ENCODE results near the gene ARAP1.

The ARAP1 gene

DNA sequence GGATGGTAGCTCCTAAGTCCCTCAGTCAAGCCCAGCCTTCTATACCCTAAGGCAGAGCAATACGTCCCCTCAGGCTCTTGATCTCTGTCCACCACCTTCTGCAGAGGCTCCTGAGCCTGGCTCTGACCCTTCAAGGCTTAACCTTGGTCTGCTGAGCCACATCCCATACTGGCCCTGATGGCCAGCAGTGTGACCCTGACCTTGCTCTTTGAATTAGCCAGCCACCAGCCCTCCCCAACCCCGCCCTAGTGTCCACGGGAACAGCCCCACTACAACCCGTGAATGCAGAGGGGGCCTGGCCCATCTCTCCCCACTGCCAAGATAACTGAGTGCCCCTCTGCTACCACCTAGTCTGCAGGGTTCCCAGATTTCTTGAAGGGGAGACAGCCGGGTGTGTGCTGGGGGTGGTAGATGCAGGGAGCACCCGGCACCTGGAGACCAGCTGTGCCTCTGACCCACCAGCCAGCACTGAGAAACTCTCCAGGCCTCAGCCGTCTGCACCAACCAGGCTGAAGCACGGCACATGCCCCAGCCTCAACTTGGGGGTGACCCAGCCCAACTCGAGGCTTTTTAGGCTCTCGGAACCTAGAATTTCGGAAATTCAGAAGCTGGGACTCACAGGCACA lies 6.2 kb downstream of the ARAP1 start:
- Histone ChIP-seq H3K36me3 (ENCODE audit: control insufficient read depth in 1 of 2, insufficient read depth in 2 of 2, low read depth in 1 of 2, low read length in 2 of 2) (peaks cover 6 to 10% of the 10 kb centered on the region in 2 experiments), H3K4me2 (ENCODE audit: low read length, poor library complexity, severe bottlenecking) (no peak overlapping the region), H3K4ac (ENCODE audit: low read depth in 1 of 2, low read length in 2 of 2) (no peak overlapping the region), H3K18ac (ENCODE audit: low read depth in 1 of 2, low read length in 2 of 2) (no peak overlapping the region), H2BK120ac (ENCODE audit: low read depth, low read length) (no peak overlapping the region), H3K4me1 (ENCODE audit: control insufficient read depth, insufficient read depth, low read depth, low read length) (peaks cover 21% of the 10 kb centered on the region), H4K8ac (ENCODE audit: low read length) (no peak overlapping the region), H3K79me1 (replicated peaks; ENCODE audit: low read length, poor library complexity, severe bottlenecking) (peaks cover 43% of the 10 kb centered on the region), H2AFZ (ENCODE audit: low read depth, low read length) (no peak overlapping the region), H3K14ac (ENCODE audit: low read length in 2 of 2) (peak overlapping the region in 1 of 2 experiments; percentile 47), H3K9me3 (ENCODE audit: control insufficient read depth, low read length) (no peaks in the 10 kb centered on the region), H3K9ac (ENCODE audit: low read length) (no peak overlapping the region), H3K4me3 (ENCODE audit: insufficient read depth in 1 of 2, low read depth in 1 of 2, low read length in 2 of 2) (no peak overlapping the region), H2BK15ac (ENCODE audit: low read depth, poor library complexity, severe bottlenecking) (no peak overlapping the region), H2BK5ac (ENCODE audit: low read depth, low read length, poor library complexity, severe bottlenecking) (no peak overlapping the region), H3K27me3 (ENCODE audit: control insufficient read depth in 1 of 2, insufficient read depth in 1 of 2, low read length in 2 of 2) (no peaks in the 10 kb centered on the region), H4K91ac (ENCODE audit: low read length) (peak overlapping the region; percentile 76), H3K23ac (ENCODE audit: low read length in 2 of 2) (peak overlapping the region in 1 of 2 experiments; percentile 38), H2BK12ac (ENCODE audit: low read length in 2 of 2) (no peak overlapping the region), H2AK5ac (ENCODE audit: low read length, severe bottlenecking) (no peak overlapping the region), H3K27ac (ENCODE audit: low read length, poor library complexity, severe bottlenecking) (no peak overlapping the region)
- 82% methylated on average over 9 of the region's 11 CpGs for WGBS
- no peak for DNase-seq

DNA sequence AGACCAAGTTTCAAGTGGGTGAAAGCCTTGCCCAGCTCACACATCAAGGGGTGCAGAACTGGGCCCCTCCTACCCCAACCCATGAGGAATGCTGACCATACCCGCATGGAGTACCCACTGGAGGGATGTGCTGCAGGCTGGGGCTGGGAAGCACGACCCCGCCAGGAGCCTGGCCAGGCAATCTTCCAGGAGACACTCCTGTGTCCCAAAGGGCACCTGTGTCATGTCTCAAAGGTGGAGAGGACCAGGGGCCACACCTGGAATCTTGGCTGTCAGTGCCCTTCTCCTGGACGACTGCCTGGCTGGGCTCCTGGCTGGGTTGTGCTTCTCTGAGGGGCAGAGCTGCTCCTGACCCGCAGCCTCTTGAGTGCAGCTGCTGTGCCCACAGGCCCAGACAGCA lies 6.7 kb downstream of the ARAP1 start:
- no peak overlapping the region for H3K14ac ChIP-seq (ENCODE audit: low read length in 2 of 2)
- H3K36me3 ChIP-seq (ENCODE audit: control insufficient read depth in 1 of 2, insufficient read depth in 2 of 2, low read depth in 1 of 2, low read length in 2 of 2), result peaks cover 6 to 10% of the 10 kb centered on the region in 2 experiments
- H4K91ac ChIP-seq (ENCODE audit: low read length), result peak overlapping the region; percentile 76
- DNase-seq, result no peak
- H2BK5ac ChIP-seq (ENCODE audit: low read depth, low read length, poor library complexity, severe bottlenecking), result no peak overlapping the region
- H3K4me3 ChIP-seq (ENCODE audit: insufficient read depth in 1 of 2, low read depth in 1 of 2, low read length in 2 of 2), result no peak overlapping the region
- H3K27me3 ChIP-seq (ENCODE audit: control insufficient read depth in 1 of 2, insufficient read depth in 1 of 2, low read length in 2 of 2), result no peaks in the 10 kb centered on the region
- H3K9me3 ChIP-seq (ENCODE audit: control insufficient read depth, low read length), result no peaks in the 10 kb centered on the region
- H2BK120ac ChIP-seq (ENCODE audit: low read depth, low read length), result no peak overlapping the region
- no peak overlapping the region for H3K18ac ChIP-seq (ENCODE audit: low read depth in 1 of 2, low read length in 2 of 2)
- peak overlapping the region in 1 of 2 experiments; percentile 27 for H3K23ac ChIP-seq (ENCODE audit: low read length in 2 of 2)
- peak overlapping the region in 1 of 2 experiments; percentile 11 for H2BK12ac ChIP-seq (ENCODE audit: low read length in 2 of 2)
- H3K4me1 ChIP-seq (ENCODE audit: control insufficient read depth, insufficient read depth, low read depth, low read length), result peaks cover 22% of the 10 kb centered on the region
- H3K27ac ChIP-seq (ENCODE audit: low read length, poor library complexity, severe bottlenecking), result no peak overlapping the region
- H2AK5ac ChIP-seq (ENCODE audit: low read length, severe bottlenecking), result no peak overlapping the region
- H2AFZ ChIP-seq (ENCODE audit: low read depth, low read length), result no peak overlapping the region
- no peak overlapping the region for H2BK15ac ChIP-seq (ENCODE audit: low read depth, poor library complexity, severe bottlenecking)
- H3K4ac ChIP-seq (ENCODE audit: low read depth in 1 of 2, low read length in 2 of 2), result no peak overlapping the region
- no peak overlapping the region for H3K9ac ChIP-seq (ENCODE audit: low read length)
- peaks cover 45% of the 10 kb centered on the region for H3K79me1 ChIP-seq (replicated peaks; ENCODE audit: low read length, poor library complexity, severe bottlenecking)
- no peak overlapping the region for H3K4me2 ChIP-seq (ENCODE audit: low read length, poor library complexity, severe bottlenecking)
- 93% methylated on average over 5 of the region's 5 CpGs for WGBS
- no peak overlapping the region for H4K8ac ChIP-seq (ENCODE audit: low read length)

DNA sequence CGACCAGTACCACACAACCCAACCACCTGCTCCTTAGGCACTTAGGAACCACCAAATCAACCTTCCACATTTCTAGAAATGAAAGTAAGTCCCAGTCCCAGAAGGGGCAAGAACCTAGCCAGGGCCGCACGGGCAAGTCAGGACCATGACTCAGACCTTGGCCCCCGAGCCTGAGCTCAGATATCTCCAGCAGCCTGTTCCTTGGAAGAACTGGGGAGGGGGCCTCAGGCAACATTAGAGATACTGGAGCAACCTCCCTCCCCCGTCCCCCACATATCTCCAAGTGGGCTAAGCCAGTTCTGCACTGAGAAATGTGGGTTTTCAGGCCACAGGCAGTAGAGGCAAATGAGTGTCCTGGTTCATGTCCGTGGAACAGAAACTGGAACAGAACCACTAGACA lies 7.7 kb downstream of the ARAP1 start:
- WGBS, result 77% methylated on average over 5 of the region's 6 CpGs
- H3K23ac ChIP-seq (ENCODE audit: low read length in 2 of 2), result no peak overlapping the region
- H3K4me3 ChIP-seq (ENCODE audit: insufficient read depth in 1 of 2, low read depth in 1 of 2, low read length in 2 of 2), result no peak overlapping the region
- H3K9ac ChIP-seq (ENCODE audit: low read length), result peak overlapping the region; percentile 3
- DNase-seq, result no peak
- peak overlapping the region in 1 of 2 experiments; percentile 3 for H2BK12ac ChIP-seq (ENCODE audit: low read length in 2 of 2)
- H2AK5ac ChIP-seq (ENCODE audit: low read length, severe bottlenecking), result no peak overlapping the region
- H3K79me1 ChIP-seq (replicated peaks; ENCODE audit: low read length, poor library complexity, severe bottlenecking), result peaks cover 50% of the 10 kb centered on the region
- H2BK120ac ChIP-seq (ENCODE audit: low read depth, low read length), result no peak overlapping the region
- H3K14ac ChIP-seq (ENCODE audit: low read length in 2 of 2), result no peak overlapping the region
- H3K9me3 ChIP-seq (ENCODE audit: control insufficient read depth, low read length), result no peaks in the 10 kb centered on the region
- H3K27ac ChIP-seq (ENCODE audit: low read length, poor library complexity, severe bottlenecking), result no peak overlapping the region
- H3K18ac ChIP-seq (ENCODE audit: low read depth in 1 of 2, low read length in 2 of 2), result no peak overlapping the region
- H4K91ac ChIP-seq (ENCODE audit: low read length), result no peak overlapping the region
- H2BK5ac ChIP-seq (ENCODE audit: low read depth, low read length, poor library complexity, severe bottlenecking), result no peak overlapping the region
- H3K36me3 ChIP-seq (ENCODE audit: control insufficient read depth in 1 of 2, insufficient read depth in 2 of 2, low read depth in 1 of 2, low read length in 2 of 2), result peaks cover 9 to 10% of the 10 kb centered on the region in 2 experiments
- no peak overlapping the region for H3K4me2 ChIP-seq (ENCODE audit: low read length, poor library complexity, severe bottlenecking)
- H2BK15ac ChIP-seq (ENCODE audit: low read depth, poor library complexity, severe bottlenecking), result no peak overlapping the region
- no peak overlapping the region for H2AFZ ChIP-seq (ENCODE audit: low read depth, low read length)
- peaks cover 26% of the 10 kb centered on the region for H3K4me1 ChIP-seq (ENCODE audit: control insufficient read depth, insufficient read depth, low read depth, low read length)
- H4K8ac ChIP-seq (ENCODE audit: low read length), result no peak overlapping the region
- H3K4ac ChIP-seq (ENCODE audit: low read depth in 1 of 2, low read length in 2 of 2), result peak overlapping the region in 1 of 2 experiments; percentile 34
- H3K27me3 ChIP-seq (ENCODE audit: control insufficient read depth in 1 of 2, insufficient read depth in 1 of 2, low read length in 2 of 2), result no peaks in the 10 kb centered on the region

DNA sequence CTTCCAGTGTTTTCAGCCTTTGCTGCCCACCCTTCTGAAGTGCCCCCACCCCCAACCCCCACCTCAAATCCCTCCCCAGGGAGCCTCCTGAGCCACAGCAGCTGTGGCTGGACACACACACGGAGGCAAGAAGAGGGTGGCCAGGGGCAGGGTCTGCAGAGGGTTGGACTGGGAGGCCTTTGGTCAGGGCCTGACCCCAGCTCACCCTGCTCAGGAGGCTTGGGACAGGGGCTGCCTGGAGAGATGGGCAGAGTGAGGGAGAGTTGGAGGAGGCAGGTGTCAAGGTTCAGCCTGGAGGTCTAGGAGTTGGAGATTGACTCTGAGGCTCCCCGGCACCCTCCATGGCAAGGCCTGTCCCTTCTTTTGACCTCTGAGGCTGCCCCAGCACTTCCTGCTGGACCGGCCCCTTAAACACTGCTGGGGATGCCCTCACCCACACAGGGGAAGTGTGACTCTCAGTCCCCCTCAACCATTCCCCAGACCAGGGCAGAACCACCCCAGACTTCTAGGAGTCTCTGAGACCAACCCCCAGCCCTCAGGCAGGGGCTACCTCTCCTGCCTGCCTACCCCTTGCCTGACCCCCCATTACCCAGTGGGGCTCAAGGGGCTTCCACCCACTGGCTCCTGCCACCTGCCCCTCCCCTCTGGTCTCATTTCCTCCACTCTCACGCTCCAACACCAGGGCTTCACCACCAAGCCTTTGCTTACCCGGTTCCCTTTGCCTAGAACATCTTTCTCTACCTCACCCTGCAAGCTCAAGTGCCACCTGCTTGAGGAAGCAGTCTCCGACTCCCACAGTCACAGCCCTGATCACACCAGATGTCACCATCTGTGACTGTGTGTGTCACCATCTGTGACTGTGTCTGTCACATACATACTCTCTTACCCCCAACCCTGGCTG lies 8.6 kb downstream of the ARAP1 start:
- H2BK15ac ChIP-seq (ENCODE audit: low read depth, poor library complexity, severe bottlenecking), result no peak overlapping the region
- no peaks in the 10 kb centered on the region for H3K27me3 ChIP-seq (ENCODE audit: control insufficient read depth in 1 of 2, insufficient read depth in 1 of 2, low read length in 2 of 2)
- peak overlapping the region in 1 of 2 experiments; percentile 61 for H3K18ac ChIP-seq (ENCODE audit: low read depth in 1 of 2, low read length in 2 of 2)
- H3K4me1 ChIP-seq (ENCODE audit: control insufficient read depth, insufficient read depth, low read depth, low read length), result peaks cover 28% of the 10 kb centered on the region
- WGBS, result 90% methylated on average over 6 of the region's 6 CpGs
- peak overlapping the region in 1 of 2 experiments; percentile 29 for H3K4ac ChIP-seq (ENCODE audit: low read depth in 1 of 2, low read length in 2 of 2)
- no peak overlapping the region for H3K4me3 ChIP-seq (ENCODE audit: insufficient read depth in 1 of 2, low read depth in 1 of 2, low read length in 2 of 2)
- H2BK120ac ChIP-seq (ENCODE audit: low read depth, low read length), result no peak overlapping the region
- H3K4me2 ChIP-seq (ENCODE audit: low read length, poor library complexity, severe bottlenecking), result no peak overlapping the region
- H3K23ac ChIP-seq (ENCODE audit: low read length in 2 of 2), result no peak overlapping the region
- no peak overlapping the region for H2BK5ac ChIP-seq (ENCODE audit: low read depth, low read length, poor library complexity, severe bottlenecking)
- peak overlapping the region in 1 of 2 experiments; percentile 79 for H2BK12ac ChIP-seq (ENCODE audit: low read length in 2 of 2)
- H3K9me3 ChIP-seq (ENCODE audit: control insufficient read depth, low read length), result no peaks in the 10 kb centered on the region
- H3K14ac ChIP-seq (ENCODE audit: low read length in 2 of 2), result peak overlapping the region in 1 of 2 experiments; percentile 77
- no peak overlapping the region for H2AK5ac ChIP-seq (ENCODE audit: low read length, severe bottlenecking)
- H3K36me3 ChIP-seq (ENCODE audit: control insufficient read depth in 1 of 2, insufficient read depth in 2 of 2, low read depth in 1 of 2, low read length in 2 of 2), result peaks cover 7 to 17% of the 10 kb centered on the region in 2 experiments
- H4K91ac ChIP-seq (ENCODE audit: low read length), result peak overlapping the region; percentile 31
- no peak for DNase-seq
- no peak overlapping the region for H2AFZ ChIP-seq (ENCODE audit: low read depth, low read length)
- H3K79me1 ChIP-seq (replicated peaks; ENCODE audit: low read length, poor library complexity, severe bottlenecking), result peaks cover 55% of the 10 kb centered on the region
- no peak overlapping the region for H4K8ac ChIP-seq (ENCODE audit: low read length)
- H3K9ac ChIP-seq (ENCODE audit: low read length), result no peak overlapping the region
- no peak overlapping the region for H3K27ac ChIP-seq (ENCODE audit: low read length, poor library complexity, severe bottlenecking)

All from mesenchymal stem cell (in vitro differentiated cells and primary cell).